ENCODE measurements around the gene CNDP2.

- TF ChIP-seq CTCF (IDR thresholded peaks at IDR 0.05; ENCODE audit: low read depth, low read length, poor library complexity, severe bottlenecking) = no peak
- no peak for TF ChIP-seq EZH2phosphoT487 (IDR thresholded peaks at IDR 0.05; ENCODE audit: borderline replicate concordance, low read length)
These were observed 16.3 kb downstream of the CNDP2 start for GRCh38 chr18:74512321-74513053.

Data from DOHH2 (cell line).